ENCODE measurements around the gene RETSAT.
A peak's percentile ranks its signal among the peaks of the same experiment; 100 is the strongest.

Gene RETSAT

DNA sequence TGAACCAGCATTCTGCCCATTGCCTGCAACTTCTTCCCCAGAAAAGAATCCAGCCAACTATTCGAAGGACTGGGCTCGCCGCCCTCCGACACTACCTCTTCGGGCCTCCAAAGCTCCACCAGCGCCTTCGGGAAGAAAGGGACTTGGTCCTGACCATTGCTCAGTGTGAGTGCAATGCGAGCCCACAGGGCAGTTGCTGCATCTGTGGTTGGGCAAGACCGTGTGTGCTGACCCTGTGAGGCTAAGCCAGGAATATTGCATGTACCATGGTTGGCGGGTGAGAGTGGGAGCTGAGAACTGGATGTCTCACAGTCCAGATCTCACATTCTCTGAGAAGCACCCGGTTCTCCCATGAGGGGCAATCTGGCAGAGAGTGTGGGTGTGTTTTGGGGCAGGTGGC, 16.7 kb upstream of the RETSAT start:
- ChIA-PET POLR2A (interaction anchor here (2.5 kb wide), 1 partner anchor 17 kb away, joined by 7 read pairs; the partner anchor contains the start of genes ELMOD3 and RETSAT), CTCF (no interaction called here)
- Histone ChIP-seq H3K9me3 (ENCODE audit: control insufficient read depth, insufficient read depth, low read depth, low read length) (no peaks in the 10 kb centered on the region), H3K36me3 (ENCODE audit: control insufficient read depth in 2 of 2, insufficient read depth in 1 of 2, low read length in 2 of 2) (peaks cover 8 to 37% of the 10 kb centered on the region in 2 experiments; a peak in 2 of 3 replicates), H3K4me3 (ENCODE audit: low read depth, low read length) (no peak overlapping the region), H3K4me1 (ENCODE audit: control insufficient read depth, insufficient read depth, low read length) (0 out of 2 replicates have a peak, but pooled peaks cover 3% of the 10 kb centered on the region), H3K27ac (ENCODE audit: extremely low read depth, low read depth, low read length) (no peak overlapping the region)
- TF ChIP-seq SETDB1 (IDR thresholded peaks at IDR 0.05; ENCODE audit: insufficient read length, low read length) (no peak), GLIS2 (tag by site-specific recombination; IDR thresholded peaks at IDR 0.05) (no peak), TRIM28 (IDR thresholded peaks at IDR 0.05; ENCODE audit: borderline replicate concordance, low read length) (no peak), ZNF16 (tag by site-specific recombination; IDR thresholded peaks at IDR 0.05; ENCODE audit: low read depth) (no peak), ZNF121 (tag by site-specific recombination; IDR thresholded peaks at IDR 0.05) (no peak), YY1 (tag by site-specific recombination; IDR thresholded peaks at IDR 0.05) (no peak)

- H3K36me3 ChIP-seq (ENCODE audit: control insufficient read depth in 2 of 2, insufficient read depth in 1 of 2, low read length in 2 of 2) = peaks cover 8 to 42% of the 10 kb centered on the region in 2 experiments; a peak in 2 of 3 replicates
- no peak overlapping the region for H3K27ac ChIP-seq (ENCODE audit: extremely low read depth, low read depth, low read length)
- ChIA-PET POLR2A (interaction anchor here (0.6 to 2.1 kb wide), 4 partner anchors 12 to 169 kb away, joined by 3 to 5 read pairs (median 3); partner anchors contain the start of genes ELMOD3, MAT2A and RETSAT), CTCF (interaction anchor here (0.7 to 1.5 kb wide), 2 partner anchors 17 to 23 kb away, joined by 4 to 5 read pairs; no protein-coding TSS in a partner anchor)
- TF ChIP-seq ZNF768 (tag by site-specific recombination; IDR thresholded peaks at IDR 0.05) = no peak
- TF ChIP-seq ZNF670 (tag by site-specific recombination; IDR thresholded peaks at IDR 0.05; ENCODE audit: low read depth) = no peak
- no peak for TF ChIP-seq SCRT2 (tag by site-specific recombination; IDR thresholded peaks at IDR 0.05)
- TF ChIP-seq ZNF184 (tag by site-specific recombination; IDR thresholded peaks at IDR 0.05) = no peak
- TF ChIP-seq HOXD13 (CRISPR knock-in tag; IDR thresholded peaks at IDR 0.05; ENCODE audit: borderline replicate concordance) = no peak
- no peak for TF ChIP-seq PRDM1 (tag by site-specific recombination; IDR thresholded peaks at IDR 0.05)
- TF ChIP-seq ZFP37 (tag by site-specific recombination; IDR thresholded peaks at IDR 0.05) = no peak
- TF ChIP-seq ZNF549 (tag by site-specific recombination; IDR thresholded peaks at IDR 0.05) = no peak
- TF ChIP-seq, protein P1, sequence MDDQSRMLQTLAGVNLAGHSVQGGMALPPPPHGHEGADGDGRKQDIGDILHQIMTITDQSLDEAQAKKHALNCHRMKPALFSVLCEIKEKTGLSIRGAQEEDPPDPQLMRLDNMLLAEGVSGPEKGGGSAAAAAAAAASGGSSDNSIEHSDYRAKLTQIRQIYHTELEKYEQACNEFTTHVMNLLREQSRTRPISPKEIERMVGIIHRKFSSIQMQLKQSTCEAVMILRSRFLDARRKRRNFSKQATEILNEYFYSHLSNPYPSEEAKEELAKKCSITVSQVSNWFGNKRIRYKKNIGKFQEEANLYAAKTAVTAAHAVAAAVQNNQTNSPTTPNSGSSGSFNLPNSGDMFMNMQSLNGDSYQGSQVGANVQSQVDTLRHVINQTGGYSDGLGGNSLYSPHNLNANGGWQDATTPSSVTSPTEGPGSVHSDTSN (CRISPR knock-in tag; IDR thresholded peaks at IDR 0.05) = no peak
- 0 out of 2 replicates have a peak, but pooled peaks have one; percentile 39 for TF ChIP-seq FEZF1 (tag by site-specific recombination; IDR thresholded peaks at IDR 0.05)
- TF ChIP-seq ZSCAN4 (tag by site-specific recombination; IDR thresholded peaks at IDR 0.05) = no peak
- peak; percentile 43; the same call in 1 of the 2 replicates for TF ChIP-seq ZNF335 (tag by site-specific recombination; conservative IDR thresholded peaks at IDR 0.05)
- H3K4me3 ChIP-seq (ENCODE audit: low read depth, low read length) = no peak overlapping the region
- H3K9me3 ChIP-seq (ENCODE audit: control insufficient read depth, insufficient read depth, low read depth, low read length) = no peaks in the 10 kb centered on the region
- 0 out of 2 replicates have a peak, but pooled peaks cover 3% of the 10 kb centered on the region for H3K4me1 ChIP-seq (ENCODE audit: control insufficient read depth, insufficient read depth, low read length)
These were observed 15.2 kb upstream of the RETSAT start for GRCh38 chr2:85369500-85369899.

DNA sequence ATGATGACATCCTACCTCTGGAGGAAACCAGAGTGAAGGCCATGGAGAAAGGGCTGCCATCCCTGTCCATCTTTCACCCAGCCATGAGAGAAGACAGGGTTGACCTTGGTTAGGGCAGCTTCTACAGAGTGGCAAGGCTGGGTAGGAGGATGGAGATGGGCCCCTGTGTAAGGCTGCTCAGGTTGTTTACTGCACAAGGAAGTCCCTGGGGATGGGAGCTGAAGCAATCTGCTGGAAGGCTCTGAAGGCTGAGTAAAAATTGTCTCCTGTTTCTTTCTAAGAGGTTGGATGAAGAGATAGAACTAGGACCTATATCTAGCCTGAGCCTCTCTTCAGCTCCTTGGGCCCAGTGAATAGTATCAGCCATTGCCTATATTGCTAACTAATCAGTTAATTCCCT, 14.6 kb upstream of the RETSAT start:
- ChIA-PET POLR2A (interaction anchor here (0.6 to 2.1 kb wide), 2 partner anchors 10 to 170 kb away, joined by 5 read pairs; partner anchors contain the start of gene MAT2A), CTCF (interaction anchor here (0.6 to 1.5 kb wide), 3 partner anchors 18 to 1398 kb away, joined by 3 to 5 read pairs (median 4); no protein-coding TSS in a partner anchor)
- peaks cover 13 to 42% of the 10 kb centered on the region in 2 experiments; a peak in 2 of 3 replicates for H3K36me3 ChIP-seq (ENCODE audit: control insufficient read depth in 2 of 2, insufficient read depth in 1 of 2, low read length in 2 of 2)
- H3K9me3 ChIP-seq (ENCODE audit: control insufficient read depth, insufficient read depth, low read depth, low read length) = no peaks in the 10 kb centered on the region
- H3K4me1 ChIP-seq (ENCODE audit: control insufficient read depth, insufficient read depth, low read length) = 0 out of 2 replicates have a peak, but pooled peaks cover 3% of the 10 kb centered on the region
- H3K4me3 ChIP-seq (ENCODE audit: low read depth, low read length) = no peak overlapping the region
- H3K27ac ChIP-seq (ENCODE audit: extremely low read depth, low read depth, low read length) = no peak overlapping the region
- no peak for TF ChIP-seq GLIS1 (tag by site-specific recombination; IDR thresholded peaks at IDR 0.05)
- no peak for TF ChIP-seq ZNF777 (tag by site-specific recombination; IDR thresholded peaks at IDR 0.05; ENCODE audit: borderline replicate concordance)
- no peak for TF ChIP-seq ZNF549 (tag by site-specific recombination; IDR thresholded peaks at IDR 0.05)
- TF ChIP-seq ZNF544 (tag by site-specific recombination; IDR thresholded peaks at IDR 0.05) = no peak
- TF ChIP-seq ZNF366 (tag by site-specific recombination; conservative IDR thresholded peaks at IDR 0.05) = no peak
- TF ChIP-seq, protein P2, sequence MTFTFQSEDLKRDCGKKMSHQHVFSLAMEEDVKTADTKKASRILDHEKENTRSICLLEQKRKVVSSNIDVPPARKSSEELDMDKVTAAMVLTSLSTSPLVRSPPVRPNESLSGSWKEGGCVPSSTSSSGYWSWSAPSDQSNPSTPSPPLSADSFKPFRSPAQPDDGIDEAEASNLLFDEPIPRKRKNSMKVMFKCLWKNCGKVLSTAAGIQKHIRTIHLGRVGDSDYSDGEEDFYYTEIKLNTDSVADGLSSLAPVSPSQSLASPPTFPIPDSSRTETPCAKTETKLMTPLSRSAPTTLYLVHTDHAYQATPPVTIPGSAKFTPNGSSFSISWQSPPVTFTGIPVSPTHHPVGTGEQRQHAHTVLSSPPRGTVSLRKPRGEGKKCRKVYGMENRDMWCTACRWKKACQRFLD (tag by site-specific recombination; IDR thresholded peaks at IDR 0.05) = no peak
- TF ChIP-seq ZNF10 (tag by site-specific recombination; IDR thresholded peaks at IDR 0.05) = no peak
- no peak for TF ChIP-seq ZNF280D (tag by site-specific recombination; IDR thresholded peaks at IDR 0.05)
- no peak for TF ChIP-seq ZNF394 (tag by site-specific recombination; IDR thresholded peaks at IDR 0.05; ENCODE audit: borderline replicate concordance)

All from HEK293 (cell line).